HG02840 (cell line): ENCODE data around the gene TRMU.

ENCODE experiments used
- ATAC-seq: cut with Tn5 transposase; IDR thresholded peaks from one replicate; pipeline ENCODE4 v1.9.1; 2021; ENCODE audit warnings: mild to moderate bottlenecking, moderate library complexity, moderate number of reproducible peaks; ENCODE audit not compliant: unreplicated experiment, low FRiP score

TRMU gene

GRCh38 chr22:46354176-46354992 lies 18.9 kb downstream of the TRMU start:
- no peak for ATAC-seq

DNA sequence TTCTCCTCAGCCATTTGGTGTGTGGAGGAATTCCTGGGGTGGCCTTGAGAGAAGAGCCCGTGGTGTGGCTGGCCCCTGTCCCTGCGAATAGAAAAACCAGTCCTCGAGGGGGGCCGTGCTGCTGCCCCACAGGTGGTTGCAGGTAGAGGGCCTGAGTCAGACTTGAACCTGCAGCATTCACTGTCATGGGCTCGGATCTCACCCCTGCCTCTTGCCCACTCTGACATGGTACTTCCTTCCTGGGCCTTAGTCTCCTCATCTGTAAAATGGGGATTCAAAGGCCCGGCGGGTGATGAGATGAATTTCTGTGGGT lies 19.4 kb downstream of the TRMU start:
- no peak for ATAC-seq

- ATAC-seq = no peak
Observed at GRCh38 chr22:46355369-46355995, 20.0 kb downstream of the TRMU start.

GRCh38 chr22:46355996-46356471 lies 20.5 kb downstream of the TRMU start:
- no peak for ATAC-seq

DNA sequence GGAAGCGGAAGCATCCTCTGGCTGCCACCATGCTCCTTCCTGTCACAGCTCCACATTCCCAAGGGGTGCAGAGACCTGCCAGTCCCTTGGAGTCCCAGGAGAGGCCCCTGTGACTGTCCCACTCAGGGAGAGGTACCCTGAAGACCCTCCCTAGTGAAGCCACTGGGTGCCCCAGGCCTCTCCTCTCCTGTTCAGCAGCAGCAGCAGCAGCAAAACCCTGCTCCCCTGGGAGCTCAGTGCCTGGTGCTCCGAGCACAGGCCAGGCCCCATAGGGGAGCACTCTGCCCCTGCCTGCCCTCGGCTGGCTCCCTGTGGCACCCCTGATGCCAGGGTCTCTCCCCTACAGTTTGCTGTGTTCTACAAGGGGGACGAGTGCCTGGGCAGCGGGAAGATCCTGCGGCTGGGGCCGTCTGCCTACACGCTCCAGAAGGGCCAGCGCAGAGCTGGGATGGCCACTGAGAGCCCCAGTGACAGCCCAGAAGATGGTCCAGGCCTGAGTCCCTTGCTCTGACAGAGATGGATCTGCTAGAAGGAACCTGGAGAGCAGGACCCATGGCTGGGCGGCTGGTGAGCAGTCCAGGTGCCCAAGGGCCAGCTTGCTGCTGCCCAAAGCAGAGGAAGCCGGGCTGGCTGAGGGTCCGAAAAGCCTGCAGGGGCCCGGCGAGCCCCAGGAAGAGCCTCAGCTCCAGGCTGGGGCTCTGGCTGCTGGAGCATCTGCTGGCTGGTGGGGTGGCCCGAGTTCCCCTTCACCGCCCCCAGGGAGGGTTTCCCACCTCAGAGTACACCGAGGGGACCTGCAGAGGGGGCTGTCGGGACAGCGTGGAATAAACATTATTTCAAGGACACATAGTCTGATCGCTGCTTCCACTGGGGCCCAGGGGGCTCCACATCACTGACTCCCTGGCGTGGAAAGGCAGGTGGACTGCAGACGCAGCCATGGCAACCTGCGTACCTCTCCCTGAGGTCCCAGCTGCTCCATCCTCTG lies 21.3 kb downstream of the TRMU start:
- ATAC-seq = no peak

GRCh38 chr22:46357711-46358520 lies 22.4 kb downstream of the TRMU start:
- no peak for ATAC-seq

DNA sequence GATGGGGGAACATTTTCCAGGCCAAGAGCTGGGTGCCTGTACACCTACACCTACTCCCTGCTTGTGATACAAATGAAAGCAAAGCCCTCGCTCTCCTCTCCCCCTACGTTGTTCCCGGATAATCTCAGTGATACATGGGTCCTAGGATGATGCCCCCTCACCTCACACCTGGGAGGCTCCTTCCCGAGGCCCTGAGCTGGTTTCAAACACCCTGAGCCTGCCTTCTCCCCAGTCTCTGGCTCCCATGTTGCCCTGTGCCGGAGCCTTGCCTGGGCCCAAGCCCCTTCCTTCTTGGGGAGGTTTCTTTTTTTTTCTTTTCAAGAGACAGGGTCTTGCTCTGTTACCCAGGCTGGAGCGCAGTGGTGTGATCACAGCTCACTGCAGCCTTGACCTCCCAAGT lies 23.3 kb downstream of the TRMU start:
- ATAC-seq = no peak

DNA sequence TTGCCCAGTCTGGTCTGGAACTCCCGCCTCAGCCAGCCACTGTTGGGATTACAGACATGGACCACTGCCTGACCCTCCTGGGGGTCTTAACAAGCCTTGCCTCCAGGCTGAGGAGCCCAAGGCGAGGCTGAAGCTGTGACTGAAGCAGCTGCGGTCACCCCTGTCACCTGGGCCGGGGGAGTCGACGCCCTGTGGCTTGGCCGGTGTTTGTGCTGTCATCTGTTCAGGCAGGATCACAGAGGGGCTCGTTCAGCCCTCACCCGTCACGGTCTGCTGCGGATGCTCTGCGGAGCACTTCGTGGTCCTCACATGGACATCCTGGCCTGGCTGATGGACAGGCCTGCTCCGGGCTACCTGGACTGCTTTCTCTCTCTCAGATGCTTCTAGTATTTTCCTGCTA lies 23.8 kb downstream of the TRMU start:
- ATAC-seq = no peak

- ATAC-seq = no peak
Observed at GRCh38 chr22:46360097-46360496, 24.6 kb downstream of the TRMU start.

GRCh38 chr22:46360891-46361290 lies 25.4 kb downstream of the TRMU start:
- ATAC-seq = no peak

- ATAC-seq = no peak
Observed at GRCh38 chr22:46361826-46362202, 26.3 kb downstream of the TRMU start.

DNA sequence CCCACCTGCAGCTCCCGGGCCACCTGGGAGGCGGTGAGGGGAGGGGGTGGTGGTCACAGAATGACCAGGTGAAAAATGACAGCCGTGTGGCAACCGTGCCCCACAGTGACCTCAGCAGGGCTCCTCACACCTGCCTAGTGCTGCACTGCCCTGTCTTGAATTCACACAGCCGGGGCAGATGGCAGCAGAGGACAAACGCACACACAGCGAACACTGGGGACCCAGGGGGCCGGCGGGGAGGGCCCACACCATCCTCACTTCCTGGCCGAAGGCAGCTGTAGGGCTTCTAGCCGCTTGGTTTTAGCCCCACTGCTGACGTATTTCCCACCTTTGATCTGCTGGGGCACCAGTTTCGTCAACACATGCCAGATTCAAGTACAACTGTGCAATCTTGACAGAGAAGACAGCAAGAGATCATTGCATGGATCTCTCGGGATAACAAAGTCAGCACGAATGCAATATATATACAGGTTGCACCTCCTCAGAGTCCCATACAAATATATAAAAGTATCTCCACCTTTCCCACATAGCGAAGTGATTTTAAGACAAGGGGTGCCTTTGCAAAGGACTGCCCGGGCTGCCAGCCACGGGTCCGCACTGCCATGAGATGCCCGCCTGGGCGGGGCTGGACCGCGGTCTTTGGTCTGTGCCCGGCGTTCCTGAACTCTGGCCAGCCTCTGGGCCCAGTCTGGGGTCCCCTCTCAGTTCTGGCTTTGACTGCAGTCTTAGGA lies 26.9 kb downstream of the TRMU start:
- ATAC-seq = no peak

DNA sequence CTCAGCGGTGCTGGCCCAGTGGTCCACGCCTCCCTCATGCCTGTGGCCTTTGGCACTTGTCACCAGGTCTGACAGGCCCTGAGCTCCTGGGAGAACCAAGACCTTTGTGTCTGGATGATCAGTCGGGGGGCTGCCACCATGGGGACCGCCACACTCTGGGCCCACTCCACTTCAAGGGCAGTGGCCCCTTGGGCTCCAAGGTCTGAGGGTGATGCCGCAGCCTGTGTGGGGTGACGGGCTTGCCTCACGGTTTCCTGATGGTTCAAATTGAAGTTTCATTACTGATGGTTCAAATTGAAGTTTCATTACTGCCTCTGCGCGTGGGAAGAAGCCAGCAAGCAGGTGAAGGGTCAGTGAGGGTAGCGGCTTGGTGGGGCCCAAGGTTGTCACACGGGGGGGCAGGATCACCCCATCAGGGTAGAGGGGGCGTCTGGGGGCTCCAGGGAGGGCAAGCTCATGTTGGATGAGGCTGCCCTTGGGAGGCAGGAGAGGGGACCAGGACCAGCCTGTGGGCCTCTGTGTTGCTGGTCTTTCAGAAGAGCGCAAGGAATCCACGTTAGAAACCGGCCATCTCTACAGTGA lies 27.5 kb downstream of the TRMU start:
- no peak for ATAC-seq

- ATAC-seq = no peak
Observed at GRCh38 chr22:46363611-46364321, 28.3 kb downstream of the TRMU start.

DNA sequence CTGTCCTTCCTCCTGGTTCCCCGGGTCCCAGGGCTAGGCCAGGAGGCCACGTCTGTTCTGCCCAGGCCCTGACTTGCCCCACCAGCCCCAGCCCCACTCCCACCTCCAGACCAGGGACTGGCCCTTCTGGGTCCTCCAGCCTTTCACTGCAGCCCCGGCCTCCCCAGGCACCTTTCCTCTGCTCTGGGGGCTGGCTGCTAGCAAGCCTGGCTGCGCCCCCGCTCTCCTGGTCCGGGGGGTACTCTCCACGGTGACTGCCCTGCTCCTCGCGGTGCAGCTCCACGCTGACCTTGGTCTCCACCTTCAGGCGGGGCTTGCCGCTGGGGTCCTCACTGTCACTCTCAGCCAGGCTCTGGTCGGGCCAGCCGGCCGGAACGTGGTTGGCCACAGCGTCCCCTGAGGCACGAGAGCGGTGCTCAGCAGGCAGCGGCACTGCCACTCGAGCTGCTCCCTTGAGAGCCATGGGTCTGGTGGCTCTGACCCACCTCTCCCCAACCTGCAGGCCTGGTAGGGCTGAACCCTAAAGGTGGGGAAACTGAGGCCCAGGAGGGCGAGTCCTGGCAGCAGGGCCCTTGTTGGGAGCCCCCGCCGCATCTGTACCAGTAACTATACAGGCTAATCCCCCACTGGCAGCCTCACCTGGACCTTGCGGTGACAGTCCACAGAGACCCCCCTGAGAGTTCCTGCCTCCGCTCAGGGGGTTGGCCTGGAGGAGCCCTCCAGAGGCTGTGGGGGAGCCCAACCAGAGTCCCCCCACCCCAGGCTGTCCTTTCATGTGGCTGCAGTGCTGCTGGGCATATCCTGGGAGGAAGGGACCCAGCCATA lies 29.0 kb downstream of the TRMU start:
- ATAC-seq = no peak

DNA sequence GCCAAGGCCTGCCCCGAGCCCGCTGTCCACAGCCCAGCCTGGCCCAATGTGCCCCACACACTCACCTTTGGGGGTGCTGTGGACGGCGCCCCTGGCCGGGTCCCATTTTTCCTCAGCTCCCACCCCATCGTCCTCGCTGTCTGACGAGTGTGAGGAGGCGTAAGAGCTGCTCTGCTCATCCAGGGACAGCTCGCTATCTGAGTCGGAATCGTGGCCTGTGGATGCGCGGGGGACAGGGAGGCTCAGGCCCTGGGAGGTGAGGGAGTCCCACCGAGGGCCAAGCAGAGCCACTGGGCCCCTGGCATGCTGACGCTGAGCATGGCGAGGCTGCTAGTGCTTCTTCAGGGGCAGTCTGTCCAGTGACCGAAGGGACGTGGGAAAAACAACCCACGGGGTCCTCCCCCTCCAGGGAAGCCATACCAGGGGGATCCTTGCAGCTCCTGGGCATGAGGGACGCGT lies 29.7 kb downstream of the TRMU start:
- no peak for ATAC-seq

DNA sequence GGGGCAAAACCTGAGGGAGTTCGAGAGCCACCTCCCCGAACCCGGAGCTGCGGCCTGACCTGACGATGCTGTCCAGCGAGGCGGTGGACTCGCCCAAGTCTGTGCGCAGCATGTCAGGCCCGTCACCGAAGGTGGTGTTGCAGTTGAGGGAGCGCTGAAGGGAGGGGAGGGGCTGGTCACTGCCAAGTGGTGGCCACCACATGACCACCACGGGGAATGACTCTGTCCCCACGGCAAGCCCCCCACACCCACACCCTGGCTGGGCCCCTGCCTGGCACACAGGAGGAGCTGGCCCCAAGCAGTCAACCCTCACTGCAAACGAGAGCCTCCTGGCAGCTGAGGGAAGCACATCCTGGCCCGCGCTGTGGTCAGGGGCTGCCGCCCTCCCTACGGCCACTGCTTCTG lies 30.8 kb downstream of the TRMU start:
- no peak for ATAC-seq
